ENCODE results near the gene GSG1L. TPM values are rescaled to one million over a fixed set of nuclear protein-coding genes. Genes with fewer than 3 reads are reported as not detected.

Gene GSG1L
- total and polyA plus RNA-seq, 2 of the 13 experiments (the other 11 are each of a cell fraction or from before 2014, with no cell fraction given): not detected

DNA sequence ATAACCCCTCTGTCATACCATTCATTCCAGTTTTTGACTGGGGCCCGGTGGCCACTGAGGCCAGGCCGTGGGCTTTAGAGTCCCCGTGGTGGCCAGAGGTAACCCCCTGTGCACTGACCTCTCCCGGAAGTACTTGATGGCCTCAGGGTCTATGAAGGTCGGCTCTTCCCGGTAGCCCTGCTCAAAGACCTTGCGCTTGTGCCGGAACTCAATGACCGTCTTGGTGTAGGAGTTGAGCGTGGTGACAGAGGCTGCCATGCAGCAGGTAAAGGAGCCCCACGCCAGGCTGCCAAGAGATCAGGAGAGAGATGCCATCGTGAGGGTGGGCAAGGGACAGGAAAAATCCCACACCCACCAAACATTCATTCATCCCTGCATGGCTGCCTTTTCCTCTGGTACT, 234.8 kb downstream of the GSG1L start (continued):
- no peak for TF ChIP-seq U2AF2 (IDR thresholded peaks at IDR 0.05; ENCODE audit: low read depth, low read length)
- no peak for TF ChIP-seq MXD4 (CRISPR knock-in tag; IDR thresholded peaks at IDR 0.05)
- no peak for TF ChIP-seq TBP (CRISPR knock-in tag; IDR thresholded peaks at IDR 0.05)
- TF ChIP-seq, protein P1, sequence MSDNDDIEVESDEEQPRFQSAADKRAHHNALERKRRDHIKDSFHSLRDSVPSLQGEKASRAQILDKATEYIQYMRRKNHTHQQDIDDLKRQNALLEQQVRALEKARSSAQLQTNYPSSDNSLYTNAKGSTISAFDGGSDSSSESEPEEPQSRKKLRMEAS (IDR thresholded peaks at IDR 0.05): no peak
- TF ChIP-seq ZNF672 (CRISPR knock-in tag; IDR thresholded peaks at IDR 0.05): no peak

DNA sequence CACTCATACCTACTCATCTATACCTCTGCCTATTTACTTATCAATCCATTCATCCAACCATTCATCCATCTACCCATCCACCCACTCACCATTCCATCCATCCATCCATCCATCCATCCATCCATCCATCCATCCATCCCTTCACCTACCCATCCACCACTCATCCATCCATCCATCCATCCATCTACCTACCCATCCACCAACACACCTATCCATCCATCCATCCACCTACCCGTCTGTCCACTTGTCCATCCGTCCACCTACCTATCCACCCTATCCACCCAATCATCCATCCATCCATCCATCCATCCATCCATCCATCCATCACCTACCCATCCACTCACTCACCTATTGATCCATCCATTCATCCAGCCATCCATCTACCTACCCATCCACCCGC, 235.7 kb downstream of the GSG1L start:
- BruUV-seq (replicated peaks): no TSS peak
- in situ Hi-C loops (cut with HindIII; ENCODE audit: extremely low pct_ligation_motif_present, low pct_unique_long_range_greater_than_20kb): no loop called here
- H2AFZ ChIP-seq (ENCODE audit: low read length): no peak overlapping the region
- ChIA-PET POLR2A (no interaction called here), CTCF (ENCODE audit: low intra/inter-chr PET ratio, low total read pairs) (no interaction called here)
- WGBS (ENCODE audit: low lambda C conversion rate): 14% methylated on average over 3 of the region's 3 CpGs
- H3K79me2 ChIP-seq (ENCODE audit: insufficient read depth, low read length): no peaks in the 10 kb centered on the region
- FAIRE-seq (no peak), ATAC-seq (no peak), DNase-seq (ENCODE audit: low spot score) (no peak)
- H3K27me3 ChIP-seq (ENCODE audit: control insufficient read depth in 1 of 2, insufficient read depth in 2 of 2, low read length in 2 of 2): peaks cover 0 to 19% of the 10 kb centered on the region in 2 experiments; a peak in 2 of 5 replicates
- no peak overlapping the region for H3K4me3 ChIP-seq (replicated peaks in 1 of 3; ENCODE audit: insufficient read depth in 1 of 3, low read depth in 2 of 3, low read length in 3 of 3)
- no peaks in the 10 kb centered on the region for H3K4me1 ChIP-seq (ENCODE audit: insufficient read depth, low read length)
- no peaks in the 10 kb centered on the region for H3K36me3 ChIP-seq (replicated peaks in 1 of 2; ENCODE audit: control insufficient read depth in 1 of 2, insufficient read depth in 2 of 2, low read length in 2 of 2)
- H3K27ac ChIP-seq (ENCODE audit: extremely low read length, insufficient read depth, low read length): no peak overlapping the region
- H3K9ac ChIP-seq (ENCODE audit: insufficient read depth, low read depth, low read length): no peak overlapping the region
- no peak for TF ChIP-seq NCOA2 (CRISPR knock-in tag; IDR thresholded peaks at IDR 0.05)
- TF ChIP-seq, protein P2, sequence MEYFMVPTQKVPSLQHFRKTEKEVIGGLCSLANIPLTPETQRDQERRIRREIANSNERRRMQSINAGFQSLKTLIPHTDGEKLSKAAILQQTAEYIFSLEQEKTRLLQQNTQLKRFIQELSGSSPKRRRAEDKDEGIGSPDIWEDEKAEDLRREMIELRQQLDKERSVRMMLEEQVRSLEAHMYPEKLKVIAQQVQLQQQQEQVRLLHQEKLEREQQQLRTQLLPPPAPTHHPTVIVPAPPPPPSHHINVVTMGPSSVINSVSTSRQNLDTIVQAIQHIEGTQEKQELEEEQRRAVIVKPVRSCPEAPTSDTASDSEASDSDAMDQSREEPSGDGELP (IDR thresholded peaks at IDR 0.05; ENCODE audit: borderline replicate concordance, low read depth): no peak
- peak; percentile 22; the same call in 1 of the 2 replicates for TF ChIP-seq FOXP1 (IDR thresholded peaks at IDR 0.05)
- TF ChIP-seq FOXP1 (CRISPR knock-in tag; IDR thresholded peaks at IDR 0.05): no peak
- no peak for TF ChIP-seq ZFP90 (CRISPR knock-in tag; IDR thresholded peaks at IDR 0.05; ENCODE audit: borderline replicate concordance)
- TF ChIP-seq SATB2 (CRISPR knock-in tag; IDR thresholded peaks at IDR 0.05): no peak
- no peak for TF ChIP-seq ZNF326 (CRISPR knock-in tag; IDR thresholded peaks at IDR 0.05; ENCODE audit: borderline replicate concordance)
- TF ChIP-seq ATF7-NPFF (CRISPR knock-in tag; IDR thresholded peaks at IDR 0.05; ENCODE audit: low read depth): no peak
- intact Hi-C loops (cut with micrococcal nuclease; ENCODE audit: unreplicated experiment): no loop called here
- H3K4me2 ChIP-seq (ENCODE audit: low read depth, low read length): no peak overlapping the region
- H4K20me1 ChIP-seq (ENCODE audit: insufficient read depth, low read length): no peaks in the 10 kb centered on the region
- H3K9me3 ChIP-seq (ENCODE audit: low read length): peaks cover 7% of the 10 kb centered on the region

Measured in HepG2 (cell line).